ENCODE results near the gene HDGFL2.

The HDGFL2 gene

GRCh38 chr19:4473011-4473762, 1.1 kb downstream of the HDGFL2 start:
- ChIA-PET CTCF (no interaction called here), POLR2A (interaction anchor here (2.0 kb wide), 1 partner anchor 71 kb away, joined by 6 read pairs; the partner anchor contains the start of gene CHAF1A)
- no peak for TF ChIP-seq FOXM1 (IDR thresholded peaks at IDR 0.05; ENCODE audit: borderline replicate concordance)
- no peak for TF ChIP-seq PKNOX1 (IDR thresholded peaks at IDR 0.05)
- no peak for TF ChIP-seq ELF4 (IDR thresholded peaks at IDR 0.05)
- TF ChIP-seq L3MBTL2 (conservative IDR thresholded peaks at IDR 0.05) = no peak
- TF ChIP-seq CTBP1 (IDR thresholded peaks at IDR 0.05; ENCODE audit: borderline replicate concordance) = no peak
- TF ChIP-seq SUZ12 (IDR thresholded peaks at IDR 0.05) = no peak
- no peak for TF ChIP-seq FOXK2 (IDR thresholded peaks at IDR 0.05)
- no peak for TF ChIP-seq FOXA1 (IDR thresholded peaks at IDR 0.05)
- no peak for TF ChIP-seq TARDBP (IDR thresholded peaks at IDR 0.05)
- TF ChIP-seq ARNT (IDR thresholded peaks at IDR 0.05) = no peak
- no peak for TF ChIP-seq SP1 (IDR thresholded peaks at IDR 0.05)
- no peak for TF ChIP-seq HDGF (IDR thresholded peaks at IDR 0.05; ENCODE audit: borderline replicate concordance)

GRCh38 chr19:4473763-4474513, 1.8 kb downstream of the HDGFL2 start:
- TF ChIP-seq NFRKB (IDR thresholded peaks at IDR 0.05) (no peak), TARDBP (IDR thresholded peaks at IDR 0.05) (no peak)
- no peak for DNase-seq (ENCODE audit: extremely low spot score)
- CTCF ChIA-PET = no interaction called here
- POLR2A ChIA-PET = interaction anchor here (0.9 to 2.0 kb wide), 7 partner anchors 12 to 131 kb away, joined by 3 to 6 read pairs (median 3); partner anchors contain the start of genes CHAF1A and MPND

More at GRCh38 chr19:4473011-4473762, 1.1 kb downstream of the HDGFL2 start:
- DNase-seq (ENCODE audit: extremely low spot score) = no peak

- TF ChIP-seq PKNOX1 (IDR thresholded peaks at IDR 0.05) = peak; percentile 99
- TF ChIP-seq CTBP1 (IDR thresholded peaks at IDR 0.05; ENCODE audit: borderline replicate concordance) = no peak
- peak; percentile 80 for DNase-seq (ENCODE audit: extremely low spot score)
- CTCF ChIA-PET = no interaction called here
- POLR2A ChIA-PET = interaction anchor here (0.6 to 2.0 kb wide), 8 partner anchors 12 to 131 kb away, joined by 3 to 6 read pairs (median 3); partner anchors contain the start of genes CHAF1A and MPND
Observed at GRCh38 chr19:4474514-4475022, 2.5 kb downstream of the HDGFL2 start.

GRCh38 chr19:4477034-4477801, 5.1 kb downstream of the HDGFL2 start:
- DNase-seq (ENCODE audit: extremely low spot score) = no peak
- no peak for TF ChIP-seq ARNT (IDR thresholded peaks at IDR 0.05)
- TF ChIP-seq FOXA1 (IDR thresholded peaks at IDR 0.05) = no peak
- TF ChIP-seq L3MBTL2 (conservative IDR thresholded peaks at IDR 0.05) = no peak
- TF ChIP-seq TARDBP (IDR thresholded peaks at IDR 0.05) = no peak
- TF ChIP-seq ZNF384 (IDR thresholded peaks at IDR 0.05) = no peak
- no peak for TF ChIP-seq LEF1 (IDR thresholded peaks at IDR 0.05; ENCODE audit: borderline replicate concordance)
- TF ChIP-seq CTBP1 (IDR thresholded peaks at IDR 0.05; ENCODE audit: borderline replicate concordance) = no peak
- no peak for TF ChIP-seq BHLHE40 (IDR thresholded peaks at IDR 0.05; ENCODE audit: borderline replicate concordance)
- TF ChIP-seq FOXM1 (IDR thresholded peaks at IDR 0.05; ENCODE audit: borderline replicate concordance) = no peak
- TF ChIP-seq NFRKB (IDR thresholded peaks at IDR 0.05) = no peak
- TF ChIP-seq HDGF (IDR thresholded peaks at IDR 0.05; ENCODE audit: borderline replicate concordance) = no peak
- TF ChIP-seq FOXK2 (IDR thresholded peaks at IDR 0.05) = no peak
- no peak for TF ChIP-seq ELF4 (IDR thresholded peaks at IDR 0.05)
- TF ChIP-seq PKNOX1 (IDR thresholded peaks at IDR 0.05) = no peak
- TF ChIP-seq SP1 (IDR thresholded peaks at IDR 0.05) = no peak
- no peak for TF ChIP-seq SUZ12 (IDR thresholded peaks at IDR 0.05)
- CTCF ChIA-PET = no interaction called here
- POLR2A ChIA-PET = no interaction called here

- no peak for TF ChIP-seq TARDBP (IDR thresholded peaks at IDR 0.05)
- TF ChIP-seq SUZ12 (IDR thresholded peaks at IDR 0.05) = no peak
- TF ChIP-seq BHLHE40 (IDR thresholded peaks at IDR 0.05; ENCODE audit: borderline replicate concordance) = no peak
- DNase-seq (ENCODE audit: extremely low spot score) = no peak
- ChIA-PET POLR2A (no interaction called here), CTCF (interaction anchor here (0.5 kb wide), 1 partner anchor 155 kb away, joined by 3 read pairs; no protein-coding TSS in a partner anchor)
Observed at GRCh38 chr19:4482721-4483364, 10.7 kb downstream of the HDGFL2 start.
